Vagina (tissue), 2 donors: ENCODE measurements around the gene PARVA.

ENCODE experiments used
- CTCF ChIP-seq, 3 experiments: fragments of 450-650 bp in 2 of 3; fragments of 200-600 bp in 1 of 3; sonication (generic) in 1 of 3; IDR thresholded peaks; one replicate each; pipeline ENCODE4 v1.5.1; 2017 to 2019; ENCODE audit warnings: antibody characterized with exemption in 3 of 3, mild to moderate bottlenecking in 2 of 3, moderate library complexity in 2 of 3
- POLR2A ChIP-seq, 2 donors: fragments of 450-650 bp; IDR thresholded peaks; one replicate each; pipeline ENCODE4 v1.6.1; 2017; ENCODE audit warnings: antibody characterized with exemption in 2 of 2, mild to moderate bottlenecking in 2 of 2, moderate library complexity in 2 of 2
- POLR2AphosphoS5 ChIP-seq, 2 donors: sonication (generic); formaldehyde crosslinking; IDR thresholded peaks; one replicate each; pipeline ENCODE4 v1.9.0; 2017; ENCODE audit warnings: antibody characterized with exemption in 2 of 2, mild to moderate bottlenecking in 2 of 2, low read depth in 1 of 2; ENCODE audit not compliant: insufficient read depth in 1 of 2

GRCh38 chr11:12397931-12398334 lies 20.6 kb downstream of the PARVA start:
- TF ChIP-seq POLR2A (IDR thresholded peaks at IDR 0.05) = no peak
- TF ChIP-seq CTCF (IDR thresholded peaks at IDR 0.05) = no peak
- peak; percentile 44 to 70 for TF ChIP-seq POLR2AphosphoS5 (IDR thresholded peaks at IDR 0.05; ENCODE audit: insufficient read depth in 1 of 2, low read depth in 1 of 2)
